ENCODE measurements around the gene NDRG4.

Gene NDRG4

GRCh38 chr16:58502217-58502921 lies 2.4 kb downstream of the NDRG4 start:
- H4K20me1 ChIP-seq (ENCODE audit: control insufficient read depth, insufficient read depth, low read depth, low read length): peaks cover 4% of the 10 kb centered on the region; the same call in 1 of the 2 replicates
- H3K4me1 ChIP-seq (ENCODE audit: control insufficient read depth, low read length): peaks cover 25% of the 10 kb centered on the region
- H3K27me3 ChIP-seq (ENCODE audit: control insufficient read depth, low read length): peaks cover 24% of the 10 kb centered on the region
- H3K27ac ChIP-seq (ENCODE audit: low read depth, low read length): no peak overlapping the region
- no peak overlapping the region for H3K4me2 ChIP-seq (ENCODE audit: low read length)
- H3F3A ChIP-seq (ENCODE audit: control insufficient read depth, insufficient read depth): no peaks in the 10 kb centered on the region
- no peaks in the 10 kb centered on the region for H3K79me2 ChIP-seq (ENCODE audit: control insufficient read depth, low read length)
- no peaks in the 10 kb centered on the region for H3K9me3 ChIP-seq (ENCODE audit: control insufficient read depth, insufficient read depth, low read length)
- TF ChIP-seq CTCF (IDR thresholded peaks at IDR 0.05; ENCODE audit: low read depth, low read length, poor library complexity, severe bottlenecking) (no peak), EZH2phosphoT487 (IDR thresholded peaks at IDR 0.05; ENCODE audit: borderline replicate concordance, low read length) (no peak)
- H3K9me2 ChIP-seq (replicated peaks; ENCODE audit: control insufficient read depth, low read length): no peaks in the 10 kb centered on the region
- no peaks in the 10 kb centered on the region for H3K36me3 ChIP-seq (ENCODE audit: control insufficient read depth, low read length)
- H3K4me3 ChIP-seq (ENCODE audit: low read length): no peak overlapping the region

- H3F3A ChIP-seq (ENCODE audit: control insufficient read depth, insufficient read depth): no peaks in the 10 kb centered on the region
- no peaks in the 10 kb centered on the region for H3K9me2 ChIP-seq (replicated peaks; ENCODE audit: control insufficient read depth, low read length)
- H3K79me2 ChIP-seq (ENCODE audit: control insufficient read depth, low read length): no peaks in the 10 kb centered on the region
- H3K9me3 ChIP-seq (ENCODE audit: control insufficient read depth, insufficient read depth, low read length): no peaks in the 10 kb centered on the region
- no peak overlapping the region for H3K27ac ChIP-seq (ENCODE audit: low read depth, low read length)
- no peak for TF ChIP-seq EZH2phosphoT487 (IDR thresholded peaks at IDR 0.05; ENCODE audit: borderline replicate concordance, low read length)
- TF ChIP-seq CTCF (IDR thresholded peaks at IDR 0.05; ENCODE audit: low read depth, low read length, poor library complexity, severe bottlenecking): no peak
- peaks cover 26% of the 10 kb centered on the region for H3K4me1 ChIP-seq (ENCODE audit: control insufficient read depth, low read length)
- no peak overlapping the region for H3K4me2 ChIP-seq (ENCODE audit: low read length)
- H3K27me3 ChIP-seq (ENCODE audit: control insufficient read depth, low read length): peaks cover 24% of the 10 kb centered on the region
- H3K36me3 ChIP-seq (ENCODE audit: control insufficient read depth, low read length): no peaks in the 10 kb centered on the region
- peaks cover 4% of the 10 kb centered on the region; the same call in 1 of the 2 replicates for H4K20me1 ChIP-seq (ENCODE audit: control insufficient read depth, insufficient read depth, low read depth, low read length)
- H3K4me3 ChIP-seq (ENCODE audit: low read length): no peak overlapping the region
Observed at GRCh38 chr16:58503166-58503862, 3.4 kb downstream of the NDRG4 start.

- peaks cover 4% of the 10 kb centered on the region; the same call in 1 of the 2 replicates for H4K20me1 ChIP-seq (ENCODE audit: control insufficient read depth, insufficient read depth, low read depth, low read length)
- H3K27ac ChIP-seq (ENCODE audit: low read depth, low read length): no peak overlapping the region
- H3K4me2 ChIP-seq (ENCODE audit: low read length): no peak overlapping the region
- H3K9me3 ChIP-seq (ENCODE audit: control insufficient read depth, insufficient read depth, low read length): no peaks in the 10 kb centered on the region
- H3F3A ChIP-seq (ENCODE audit: control insufficient read depth, insufficient read depth): no peaks in the 10 kb centered on the region
- peaks cover 24% of the 10 kb centered on the region for H3K27me3 ChIP-seq (ENCODE audit: control insufficient read depth, low read length)
- H3K36me3 ChIP-seq (ENCODE audit: control insufficient read depth, low read length): no peaks in the 10 kb centered on the region
- H3K9me2 ChIP-seq (replicated peaks; ENCODE audit: control insufficient read depth, low read length): no peaks in the 10 kb centered on the region
- TF ChIP-seq CTCF (IDR thresholded peaks at IDR 0.05; ENCODE audit: low read depth, low read length, poor library complexity, severe bottlenecking) (no peak), EZH2phosphoT487 (IDR thresholded peaks at IDR 0.05; ENCODE audit: borderline replicate concordance, low read length) (no peak)
- H3K4me1 ChIP-seq (ENCODE audit: control insufficient read depth, low read length): peaks cover 26% of the 10 kb centered on the region
- no peak overlapping the region for H3K4me3 ChIP-seq (ENCODE audit: low read length)
- H3K79me2 ChIP-seq (ENCODE audit: control insufficient read depth, low read length): no peaks in the 10 kb centered on the region
Observed at GRCh38 chr16:58503863-58504688, 4.1 kb downstream of the NDRG4 start.

Data from DOHH2 (cell line).